ENCODE measurements around the gene RYR3. TPM values are rescaled to one million over a fixed set of nuclear protein-coding genes. Genes with fewer than 3 reads are reported as not detected.

Gene RYR3

GRCh38 chr15:33910741-33911140 is 600.0 kb downstream of the RYR3 start:
- H2BK5ac ChIP-seq (ENCODE audit: low read depth, low read length, poor library complexity, severe bottlenecking), result no peak overlapping the region
- H2BK120ac ChIP-seq (ENCODE audit: low read depth, low read length), result no peak overlapping the region
- no peak overlapping the region for H3K23ac ChIP-seq (ENCODE audit: low read length in 2 of 2)
- H3K18ac ChIP-seq (ENCODE audit: low read depth in 1 of 2, low read length in 2 of 2), result no peak overlapping the region
- H3K14ac ChIP-seq (ENCODE audit: low read length in 2 of 2), result no peak overlapping the region
- no peaks in the 10 kb centered on the region for H3K36me3 ChIP-seq (ENCODE audit: control insufficient read depth in 1 of 2, insufficient read depth in 2 of 2, low read depth in 1 of 2, low read length in 2 of 2)
- no peak overlapping the region for H2AFZ ChIP-seq (ENCODE audit: low read depth, low read length)
- H3K4ac ChIP-seq (ENCODE audit: low read depth in 1 of 2, low read length in 2 of 2), result no peak overlapping the region
- peak; percentile 18 for DNase-seq
- H3K9me3 ChIP-seq (ENCODE audit: control insufficient read depth, low read length), result no peaks in the 10 kb centered on the region
- H2BK12ac ChIP-seq (ENCODE audit: low read length in 2 of 2), result no peak overlapping the region
- H2BK15ac ChIP-seq (ENCODE audit: low read depth, poor library complexity, severe bottlenecking), result no peak overlapping the region
- H3K79me1 ChIP-seq (replicated peaks; ENCODE audit: low read length, poor library complexity, severe bottlenecking), result peaks cover 19% of the 10 kb centered on the region
- no peak overlapping the region for H3K4me2 ChIP-seq (ENCODE audit: low read length, poor library complexity, severe bottlenecking)
- no peak overlapping the region for H2AK5ac ChIP-seq (ENCODE audit: low read length, severe bottlenecking)
- H3K27me3 ChIP-seq (ENCODE audit: control insufficient read depth in 1 of 2, insufficient read depth in 1 of 2, low read length in 2 of 2), result no peaks in the 10 kb centered on the region
- no peak overlapping the region for H3K4me3 ChIP-seq (ENCODE audit: insufficient read depth in 1 of 2, low read depth in 1 of 2, low read length in 2 of 2)
- H3K9ac ChIP-seq (ENCODE audit: low read length), result peak overlapping the region; percentile 9
- H4K91ac ChIP-seq (ENCODE audit: low read length), result no peak overlapping the region
- H3K4me1 ChIP-seq (ENCODE audit: control insufficient read depth, insufficient read depth, low read depth, low read length), result peaks cover 8% of the 10 kb centered on the region
- H4K8ac ChIP-seq (ENCODE audit: low read length), result no peak overlapping the region
- 58% methylated on average over 3 of the region's 3 CpGs for WGBS
- no peak overlapping the region for H3K27ac ChIP-seq (ENCODE audit: low read length, poor library complexity, severe bottlenecking)

- no peak overlapping the region for H2BK12ac ChIP-seq (ENCODE audit: low read length in 2 of 2)
- H4K8ac ChIP-seq (ENCODE audit: low read length), result no peak overlapping the region
- H3K18ac ChIP-seq (ENCODE audit: low read depth in 1 of 2, low read length in 2 of 2), result no peak overlapping the region
- H3K27ac ChIP-seq (ENCODE audit: low read length, poor library complexity, severe bottlenecking), result no peak overlapping the region
- no peak overlapping the region for H3K4me3 ChIP-seq (ENCODE audit: insufficient read depth in 1 of 2, low read depth in 1 of 2, low read length in 2 of 2)
- H3K9ac ChIP-seq (ENCODE audit: low read length), result no peak overlapping the region
- no peak overlapping the region for H2BK5ac ChIP-seq (ENCODE audit: low read depth, low read length, poor library complexity, severe bottlenecking)
- H3K14ac ChIP-seq (ENCODE audit: low read length in 2 of 2), result no peak overlapping the region
- H3K36me3 ChIP-seq (ENCODE audit: control insufficient read depth in 1 of 2, insufficient read depth in 2 of 2, low read depth in 1 of 2, low read length in 2 of 2), result no peaks in the 10 kb centered on the region
- H2AFZ ChIP-seq (ENCODE audit: low read depth, low read length), result no peak overlapping the region
- H3K79me1 ChIP-seq (replicated peaks; ENCODE audit: low read length, poor library complexity, severe bottlenecking), result peaks cover 26% of the 10 kb centered on the region
- H3K4me1 ChIP-seq (ENCODE audit: control insufficient read depth, insufficient read depth, low read depth, low read length), result peaks cover 12% of the 10 kb centered on the region
- no peaks in the 10 kb centered on the region for H3K27me3 ChIP-seq (ENCODE audit: control insufficient read depth in 1 of 2, insufficient read depth in 1 of 2, low read length in 2 of 2)
- H2BK15ac ChIP-seq (ENCODE audit: low read depth, poor library complexity, severe bottlenecking), result no peak overlapping the region
- H3K9me3 ChIP-seq (ENCODE audit: control insufficient read depth, low read length), result no peaks in the 10 kb centered on the region
- no peak overlapping the region for H3K23ac ChIP-seq (ENCODE audit: low read length in 2 of 2)
- H4K91ac ChIP-seq (ENCODE audit: low read length), result no peak overlapping the region
- H3K4me2 ChIP-seq (ENCODE audit: low read length, poor library complexity, severe bottlenecking), result no peak overlapping the region
- no peak overlapping the region for H2BK120ac ChIP-seq (ENCODE audit: low read depth, low read length)
- H3K4ac ChIP-seq (ENCODE audit: low read depth in 1 of 2, low read length in 2 of 2), result no peak overlapping the region
- no peak overlapping the region for H2AK5ac ChIP-seq (ENCODE audit: low read length, severe bottlenecking)
- DNase-seq, result no peak
Observed at GRCh38 chr15:33912326-33912725, 601.6 kb downstream of the RYR3 start.

GRCh38 chr15:33913459-33913858 is 602.7 kb downstream of the RYR3 start:
- H2BK120ac ChIP-seq (ENCODE audit: low read depth, low read length), result no peak overlapping the region
- no peaks in the 10 kb centered on the region for H3K36me3 ChIP-seq (ENCODE audit: control insufficient read depth in 1 of 2, insufficient read depth in 2 of 2, low read depth in 1 of 2, low read length in 2 of 2)
- H3K4me2 ChIP-seq (ENCODE audit: low read length, poor library complexity, severe bottlenecking), result no peak overlapping the region
- H3K4me3 ChIP-seq (ENCODE audit: insufficient read depth in 1 of 2, low read depth in 1 of 2, low read length in 2 of 2), result no peak overlapping the region
- no peak overlapping the region for H3K14ac ChIP-seq (ENCODE audit: low read length in 2 of 2)
- no peak overlapping the region for H3K27ac ChIP-seq (ENCODE audit: low read length, poor library complexity, severe bottlenecking)
- peaks cover 12% of the 10 kb centered on the region for H3K4me1 ChIP-seq (ENCODE audit: control insufficient read depth, insufficient read depth, low read depth, low read length)
- H3K9me3 ChIP-seq (ENCODE audit: control insufficient read depth, low read length), result no peaks in the 10 kb centered on the region
- no peak overlapping the region for H3K23ac ChIP-seq (ENCODE audit: low read length in 2 of 2)
- H2BK12ac ChIP-seq (ENCODE audit: low read length in 2 of 2), result no peak overlapping the region
- H3K4ac ChIP-seq (ENCODE audit: low read depth in 1 of 2, low read length in 2 of 2), result no peak overlapping the region
- no peak overlapping the region for H2AK5ac ChIP-seq (ENCODE audit: low read length, severe bottlenecking)
- no peak overlapping the region for H2BK15ac ChIP-seq (ENCODE audit: low read depth, poor library complexity, severe bottlenecking)
- H4K8ac ChIP-seq (ENCODE audit: low read length), result no peak overlapping the region
- H3K18ac ChIP-seq (ENCODE audit: low read depth in 1 of 2, low read length in 2 of 2), result no peak overlapping the region
- H3K79me1 ChIP-seq (replicated peaks; ENCODE audit: low read length, poor library complexity, severe bottlenecking), result peaks cover 28% of the 10 kb centered on the region
- no peak overlapping the region for H4K91ac ChIP-seq (ENCODE audit: low read length)
- H2AFZ ChIP-seq (ENCODE audit: low read depth, low read length), result no peak overlapping the region
- WGBS, result no CpG with 5 or more reads among the region's 1 CpG
- H3K9ac ChIP-seq (ENCODE audit: low read length), result no peak overlapping the region
- no peak overlapping the region for H2BK5ac ChIP-seq (ENCODE audit: low read depth, low read length, poor library complexity, severe bottlenecking)
- no peaks in the 10 kb centered on the region for H3K27me3 ChIP-seq (ENCODE audit: control insufficient read depth in 1 of 2, insufficient read depth in 1 of 2, low read length in 2 of 2)
- DNase-seq, result no peak

Small RNA genes lying within 50 kb of the gene (small RNA-seq; reads per million reads assigned to genes)
- gene RF00019 (ENCODE audit: low read depth), result not detected

Data from mesenchymal stem cell (in vitro differentiated cells and primary cell).